AG04449 (cell line): Measurements from ENCODE around the gene OR6T1.

Experiments
- CTCF ChIA-PET: fragments of 350-600 bp; formaldehyde crosslinking; extraction: SDS; loops from one replicate; lab custom pipeline; 2021; ENCODE audit warnings: antibody characterized with exemption; lab: Yijun Ruan, JAX
- POLR2A ChIA-PET: fragments of 400-600, 350-600 bp; formaldehyde crosslinking; extraction: SDS; loops from one replicate; lab custom pipeline; 2020; ENCODE audit warnings: antibody characterized with exemption, inconsistent platforms; lab: Yijun Ruan, JAX
- DNase-seq: peaks from one replicate; pipeline ENCODE4 v3.0.0-alpha.2; 2010; ENCODE audit warnings: low read depth, low spot score
- H3K4me3 ChIP-seq: 2 replicates; pipeline ENCODE4 v1.5.1; 2011; ENCODE audit warnings: low read depth, mild to moderate bottlenecking, control low read depth, low read length
- TF ChIP-seq, protein P1 (sequence below): IDR thresholded peaks from one replicate; pipeline ENCODE4 v1.5.1; 2011; ENCODE audit warnings: mild to moderate bottlenecking, moderate library complexity, low read length, control low read depth, inconsistent platforms; ENCODE audit not compliant: insufficient read depth; ENCODE audit errors: missing control alignments

Gene OR6T1

DNA sequence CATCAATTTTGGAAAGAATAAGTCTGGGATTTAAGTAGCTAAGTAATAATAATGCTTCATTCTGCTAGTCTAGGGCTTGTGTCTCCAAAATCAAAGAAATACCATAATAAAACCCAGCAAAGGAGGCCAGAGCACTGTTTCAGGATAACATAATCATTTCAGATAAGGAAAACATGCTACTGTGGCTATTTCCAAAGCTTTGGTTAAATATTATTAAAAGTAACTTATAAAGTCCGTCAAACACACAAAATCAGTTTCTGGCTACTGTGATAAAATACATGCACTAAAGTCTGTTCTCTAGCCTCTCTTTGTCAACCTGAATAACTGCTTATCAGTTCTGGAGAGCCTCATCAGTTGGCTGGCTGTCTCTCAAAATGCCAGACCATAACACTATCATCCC lies 1.5 kb upstream of the OR6T1 start:
- ChIA-PET CTCF (no interaction called here), POLR2A (no interaction called here)
- no peak overlapping the region for H3K4me3 ChIP-seq
- DNase-seq: no peak
- TF ChIP-seq, protein P1, sequence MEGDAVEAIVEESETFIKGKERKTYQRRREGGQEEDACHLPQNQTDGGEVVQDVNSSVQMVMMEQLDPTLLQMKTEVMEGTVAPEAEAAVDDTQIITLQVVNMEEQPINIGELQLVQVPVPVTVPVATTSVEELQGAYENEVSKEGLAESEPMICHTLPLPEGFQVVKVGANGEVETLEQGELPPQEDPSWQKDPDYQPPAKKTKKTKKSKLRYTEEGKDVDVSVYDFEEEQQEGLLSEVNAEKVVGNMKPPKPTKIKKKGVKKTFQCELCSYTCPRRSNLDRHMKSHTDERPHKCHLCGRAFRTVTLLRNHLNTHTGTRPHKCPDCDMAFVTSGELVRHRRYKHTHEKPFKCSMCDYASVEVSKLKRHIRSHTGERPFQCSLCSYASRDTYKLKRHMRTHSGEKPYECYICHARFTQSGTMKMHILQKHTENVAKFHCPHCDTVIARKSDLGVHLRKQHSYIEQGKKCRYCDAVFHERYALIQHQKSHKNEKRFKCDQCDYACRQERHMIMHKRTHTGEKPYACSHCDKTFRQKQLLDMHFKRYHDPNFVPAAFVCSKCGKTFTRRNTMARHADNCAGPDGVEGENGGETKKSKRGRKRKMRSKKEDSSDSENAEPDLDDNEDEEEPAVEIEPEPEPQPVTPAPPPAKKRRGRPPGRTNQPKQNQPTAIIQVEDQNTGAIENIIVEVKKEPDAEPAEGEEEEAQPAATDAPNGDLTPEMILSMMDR: no peak

DNA sequence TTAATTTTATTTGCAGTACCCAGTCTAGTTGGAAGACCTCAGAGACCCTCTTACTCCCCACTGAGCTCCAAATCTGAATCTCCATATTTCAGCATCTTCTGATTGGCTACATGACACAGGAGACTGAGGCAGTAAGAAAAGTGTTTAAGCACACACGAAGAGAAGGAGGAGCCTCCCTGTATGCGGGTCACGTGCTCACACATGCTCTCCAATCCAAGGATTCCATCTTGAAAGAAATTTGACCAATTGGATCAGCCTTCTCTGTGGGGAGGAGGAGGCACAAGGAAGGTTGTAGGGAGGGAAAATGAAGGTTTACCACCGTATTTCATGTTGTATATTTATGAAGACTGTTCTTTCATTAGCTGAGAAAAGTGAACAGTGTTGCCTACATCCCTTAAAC lies 1.2 kb downstream of the OR6T1 start:
- ChIA-PET POLR2A (no interaction called here), CTCF (no interaction called here)
- H3K4me3 ChIP-seq: no peak overlapping the region
- TF ChIP-seq, protein P1: no peak
- DNase-seq: no peak

DNA sequence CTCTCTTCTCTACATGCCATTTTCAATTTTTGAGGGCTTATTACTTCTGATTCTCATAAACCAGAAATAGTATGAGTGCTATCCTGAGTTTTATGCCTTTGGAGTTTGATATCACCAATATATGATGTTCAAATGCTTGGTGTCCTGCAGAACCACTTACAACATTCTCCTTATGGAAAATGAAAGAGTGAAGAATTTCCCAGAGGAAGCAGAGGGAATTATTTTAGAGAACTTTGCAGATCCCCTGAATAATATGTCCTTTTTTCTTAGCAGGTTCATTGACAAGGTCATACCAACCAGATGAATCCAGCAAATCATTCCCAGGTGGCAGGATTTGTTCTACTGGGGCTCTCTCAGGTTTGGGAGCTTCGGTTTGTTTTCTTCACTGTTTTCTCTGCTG lies 4.3 kb downstream of the OR6T1 start, which contains the start of gene OR4D5:
TSS of gene OR4D5 (plus strand) at position 301 of the 400 bp plus-strand sequence. CDS start at position 301, 0 bp downstream.
- CTCF ChIA-PET: no interaction called here
- POLR2A ChIA-PET: no interaction called here
- TF ChIP-seq, protein P1: no peak
- H3K4me3 ChIP-seq: no peak within 1 kb of the TSS
- no peak for DNase-seq

DNA sequence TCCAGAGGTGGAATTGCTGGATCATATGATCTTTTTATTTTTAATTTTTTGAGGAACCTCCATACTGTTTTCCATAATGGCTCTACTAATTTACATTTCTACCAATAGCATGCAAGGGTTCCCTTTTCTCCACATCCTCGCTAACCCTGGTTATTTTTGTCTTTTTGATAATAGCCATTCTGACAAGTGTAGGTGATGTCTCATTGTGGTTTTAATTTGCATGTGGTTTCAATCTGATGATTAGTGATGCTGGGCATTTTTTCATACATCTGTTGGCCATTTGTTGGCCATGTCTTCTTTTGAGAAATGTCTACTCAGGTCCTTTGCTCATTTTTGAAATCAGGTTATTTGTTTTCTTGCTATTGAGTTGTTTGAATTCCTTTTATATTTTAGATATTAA lies 19.6 kb downstream of the OR6T1 start:
- TF ChIP-seq, protein P1: no peak
- CTCF ChIA-PET: no interaction called here
- no peak overlapping the region for H3K4me3 ChIP-seq
- POLR2A ChIA-PET: no interaction called here
- no peak for DNase-seq

DNA sequence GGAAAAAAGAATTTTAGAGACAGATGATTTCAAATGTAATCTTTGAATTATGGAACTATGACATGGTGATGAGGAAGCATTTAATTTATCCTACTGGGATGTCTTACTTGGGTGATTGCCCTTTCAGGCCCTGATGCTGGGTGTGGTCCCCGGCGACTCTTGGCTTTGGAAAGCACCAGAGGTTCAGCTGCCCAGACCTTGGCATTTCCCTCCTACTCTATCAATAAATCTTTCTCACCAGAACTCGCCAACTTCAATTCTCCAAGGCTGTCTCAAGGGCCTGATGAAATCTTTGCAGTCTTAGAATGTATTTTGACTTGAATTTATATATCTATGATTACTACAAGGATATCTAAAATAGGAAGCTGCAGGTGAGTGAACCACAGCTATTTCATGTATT lies 22.7 kb downstream of the OR6T1 start:
- no peak overlapping the region for H3K4me3 ChIP-seq
- CTCF ChIA-PET: no interaction called here
- POLR2A ChIA-PET: no interaction called here
- no peak for DNase-seq
- TF ChIP-seq, protein P1: no peak

DNA sequence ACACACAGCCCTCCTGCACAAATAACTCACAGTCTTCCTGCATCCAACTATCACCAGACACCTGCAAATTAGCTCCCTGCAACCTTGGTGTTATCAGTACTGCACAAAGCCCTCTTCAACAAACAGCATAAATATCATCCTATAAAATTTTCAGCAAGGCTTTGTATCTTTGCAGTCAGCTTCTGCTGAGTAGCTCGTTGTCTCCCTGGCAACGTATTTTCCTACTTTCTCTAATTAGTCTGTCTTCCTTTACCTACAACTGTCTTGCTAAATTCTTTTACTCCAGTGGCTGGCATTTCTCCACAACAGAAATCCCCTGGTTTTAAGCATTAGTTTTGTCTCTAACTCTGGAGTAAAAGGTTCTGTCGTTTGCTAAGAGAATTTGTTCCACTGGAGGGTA lies 37.8 kb downstream of the OR6T1 start:
- ChIA-PET CTCF (no interaction called here), POLR2A (no interaction called here)
- no peak for DNase-seq
- no peak overlapping the region for H3K4me3 ChIP-seq
- TF ChIP-seq, protein P1: no peak

DNA sequence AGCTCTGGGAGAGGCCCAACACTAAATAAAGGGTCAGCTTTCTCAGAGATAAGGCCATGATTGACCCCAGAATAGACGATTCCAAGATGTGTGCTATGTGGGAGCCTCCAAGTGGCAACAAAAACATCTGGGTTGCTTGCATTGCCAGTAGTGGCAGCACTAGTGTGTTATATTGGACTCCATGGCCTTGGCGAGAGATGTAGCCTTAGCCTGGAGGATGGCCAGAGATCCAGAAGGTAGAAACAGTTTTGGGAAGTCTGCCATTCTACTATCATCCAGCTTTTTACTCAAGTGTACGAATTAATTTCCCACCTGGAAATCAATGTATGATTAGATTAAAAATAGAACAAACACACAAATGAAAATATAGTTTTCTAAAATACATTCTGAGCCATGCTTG lies 38.7 kb downstream of the OR6T1 start:
- ChIA-PET CTCF (no interaction called here), POLR2A (no interaction called here)
- H3K4me3 ChIP-seq: no peak overlapping the region
- DNase-seq: no peak
- TF ChIP-seq, protein P1: no peak
